Measurements from ENCODE around the gene PRDM7.
"Not testable (repeated sequence)": the region's sequence is repeated elsewhere in the genome, so short reads cannot be mapped to it uniquely, and the experiment has no call there.

Gene PRDM7

GRCh38 chr16:90016339-90016950 is 60.7 kb downstream of the PRDM7 start:
- Histone ChIP-seq H3K4me3 (ENCODE audit: insufficient read depth, low read depth, low read length, poor library complexity, severe bottlenecking) (no peak overlapping the region), H3K9me3 (ENCODE audit: control insufficient read depth, low read length) (no peaks in the 10 kb centered on the region), H3K4me1 (ENCODE audit: control insufficient read depth, insufficient read depth, low read length, poor library complexity, severe bottlenecking) (peaks cover 6% of the 10 kb centered on the region), H3K27ac (ENCODE audit: insufficient read depth, low read length, poor library complexity, severe bottlenecking) (no peak overlapping the region), H3K27me3 (replicated peaks; ENCODE audit: control insufficient read depth, insufficient read depth, low read length, poor library complexity, severe bottlenecking) (no peaks in the 10 kb centered on the region), H3K36me3 (ENCODE audit: control insufficient read depth, insufficient read depth, low read length) (no peaks in the 10 kb centered on the region)
- no peak for DNase-seq

GRCh38 chr16:90015586-90016338 is 61.4 kb downstream of the PRDM7 start:
- no peak overlapping the region for H3K27ac ChIP-seq (ENCODE audit: insufficient read depth, low read length, poor library complexity, severe bottlenecking)
- DNase-seq: no peak
- H3K4me1 ChIP-seq (ENCODE audit: control insufficient read depth, insufficient read depth, low read length, poor library complexity, severe bottlenecking): peaks cover 6% of the 10 kb centered on the region
- no peak overlapping the region for H3K4me3 ChIP-seq (ENCODE audit: insufficient read depth, low read depth, low read length, poor library complexity, severe bottlenecking)
- no peaks in the 10 kb centered on the region for H3K9me3 ChIP-seq (ENCODE audit: control insufficient read depth, low read length)
- H3K36me3 ChIP-seq (ENCODE audit: control insufficient read depth, insufficient read depth, low read length): no peaks in the 10 kb centered on the region
- H3K27me3 ChIP-seq (replicated peaks; ENCODE audit: control insufficient read depth, insufficient read depth, low read length, poor library complexity, severe bottlenecking): no peaks in the 10 kb centered on the region

- H3K4me1 ChIP-seq (ENCODE audit: control insufficient read depth, insufficient read depth, low read length, poor library complexity, severe bottlenecking): peaks cover 12% of the 10 kb centered on the region
- DNase-seq: no peak
- no peaks in the 10 kb centered on the region for H3K27me3 ChIP-seq (replicated peaks; ENCODE audit: control insufficient read depth, insufficient read depth, low read length, poor library complexity, severe bottlenecking)
- H3K36me3 ChIP-seq (ENCODE audit: control insufficient read depth, insufficient read depth, low read length): no peaks in the 10 kb centered on the region
- H3K27ac ChIP-seq (ENCODE audit: insufficient read depth, low read length, poor library complexity, severe bottlenecking): no peak overlapping the region
- H3K9me3 ChIP-seq (ENCODE audit: control insufficient read depth, low read length): no peaks in the 10 kb centered on the region
- H3K4me3 ChIP-seq (ENCODE audit: insufficient read depth, low read depth, low read length, poor library complexity, severe bottlenecking): no peak overlapping the region
Measured at GRCh38 chr16:90012991-90013745, 64.0 kb downstream of the PRDM7 start.

GRCh38 chr16:90011908-90012501 is 65.1 kb downstream of the PRDM7 start:
- H3K4me1 ChIP-seq (ENCODE audit: control insufficient read depth, insufficient read depth, low read length, poor library complexity, severe bottlenecking): peaks cover 12% of the 10 kb centered on the region
- H3K9me3 ChIP-seq (ENCODE audit: control insufficient read depth, low read length): no peaks in the 10 kb centered on the region
- H3K36me3 ChIP-seq (ENCODE audit: control insufficient read depth, insufficient read depth, low read length): no peaks in the 10 kb centered on the region
- DNase-seq: no peak
- no peaks in the 10 kb centered on the region for H3K27me3 ChIP-seq (replicated peaks; ENCODE audit: control insufficient read depth, insufficient read depth, low read length, poor library complexity, severe bottlenecking)
- no peak overlapping the region for H3K4me3 ChIP-seq (ENCODE audit: insufficient read depth, low read depth, low read length, poor library complexity, severe bottlenecking)
- H3K27ac ChIP-seq (ENCODE audit: insufficient read depth, low read length, poor library complexity, severe bottlenecking): no peak overlapping the region

- H3K4me1 ChIP-seq (ENCODE audit: control insufficient read depth, insufficient read depth, low read length, poor library complexity, severe bottlenecking): peaks cover 12% of the 10 kb centered on the region
- H3K9me3 ChIP-seq (ENCODE audit: control insufficient read depth, low read length): no peaks in the 10 kb centered on the region
- H3K27ac ChIP-seq (ENCODE audit: insufficient read depth, low read length, poor library complexity, severe bottlenecking): no peak overlapping the region
- H3K4me3 ChIP-seq (ENCODE audit: insufficient read depth, low read depth, low read length, poor library complexity, severe bottlenecking): no peak overlapping the region
- no peak for DNase-seq
- no peaks in the 10 kb centered on the region for H3K36me3 ChIP-seq (ENCODE audit: control insufficient read depth, insufficient read depth, low read length)
- H3K27me3 ChIP-seq (replicated peaks; ENCODE audit: control insufficient read depth, insufficient read depth, low read length, poor library complexity, severe bottlenecking): no peaks in the 10 kb centered on the region
Measured at GRCh38 chr16:90011508-90011819, 65.7 kb downstream of the PRDM7 start.

- Histone ChIP-seq H3K4me3 (ENCODE audit: insufficient read depth, low read depth, low read length, poor library complexity, severe bottlenecking) (no peak overlapping the region), H3K27me3 (replicated peaks; ENCODE audit: control insufficient read depth, insufficient read depth, low read length, poor library complexity, severe bottlenecking) (no peaks in the 10 kb centered on the region), H3K4me1 (ENCODE audit: control insufficient read depth, insufficient read depth, low read length, poor library complexity, severe bottlenecking) (peaks cover 12% of the 10 kb centered on the region), H3K27ac (ENCODE audit: insufficient read depth, low read length, poor library complexity, severe bottlenecking) (no peak overlapping the region), H3K9me3 (ENCODE audit: control insufficient read depth, low read length) (no peaks in the 10 kb centered on the region), H3K36me3 (ENCODE audit: control insufficient read depth, insufficient read depth, low read length) (no peaks in the 10 kb centered on the region)
- DNase-seq: no peak
Measured at GRCh38 chr16:90010676-90011507, 66.2 kb downstream of the PRDM7 start.

- H3K4me3 ChIP-seq (ENCODE audit: insufficient read depth, low read depth, low read length, poor library complexity, severe bottlenecking): peak overlapping the region; percentile 44
- DNase-seq: no peak
- H3K4me1 ChIP-seq (ENCODE audit: control insufficient read depth, insufficient read depth, low read length, poor library complexity, severe bottlenecking): peaks cover 12% of the 10 kb centered on the region
- H3K27me3 ChIP-seq (replicated peaks; ENCODE audit: control insufficient read depth, insufficient read depth, low read length, poor library complexity, severe bottlenecking): no peaks in the 10 kb centered on the region
- no peaks in the 10 kb centered on the region for H3K36me3 ChIP-seq (ENCODE audit: control insufficient read depth, insufficient read depth, low read length)
- no peak overlapping the region for H3K27ac ChIP-seq (ENCODE audit: insufficient read depth, low read length, poor library complexity, severe bottlenecking)
- no peaks in the 10 kb centered on the region for H3K9me3 ChIP-seq (ENCODE audit: control insufficient read depth, low read length)
Measured at GRCh38 chr16:90009172-90009899, 67.8 kb downstream of the PRDM7 start.

- Histone ChIP-seq H3K4me1 (ENCODE audit: control insufficient read depth, insufficient read depth, low read length, poor library complexity, severe bottlenecking) (peaks cover 12% of the 10 kb centered on the region), H3K27me3 (replicated peaks; ENCODE audit: control insufficient read depth, insufficient read depth, low read length, poor library complexity, severe bottlenecking) (no peaks in the 10 kb centered on the region), H3K36me3 (ENCODE audit: control insufficient read depth, insufficient read depth, low read length) (no peaks in the 10 kb centered on the region), H3K27ac (ENCODE audit: insufficient read depth, low read length, poor library complexity, severe bottlenecking) (no peak overlapping the region), H3K9me3 (ENCODE audit: control insufficient read depth, low read length) (no peaks in the 10 kb centered on the region), H3K4me3 (ENCODE audit: insufficient read depth, low read depth, low read length, poor library complexity, severe bottlenecking) (peak overlapping the region; percentile 44)
- peak in 2 of 3 donors; percentile 15 to 18 for DNase-seq
Measured at GRCh38 chr16:90008708-90009145, 68.4 kb downstream of the PRDM7 start.

- H3K27ac ChIP-seq (ENCODE audit: insufficient read depth, low read length, poor library complexity, severe bottlenecking); DNase-seq: not testable (repeated sequence)
- peaks cover 12% of the 10 kb centered on the region for H3K4me1 ChIP-seq (ENCODE audit: control insufficient read depth, insufficient read depth, low read length, poor library complexity, severe bottlenecking)
Measured at GRCh38 chr16:90007635-90008234, 69.4 kb downstream of the PRDM7 start.

More at GRCh38 chr16:90007635-90008234, 69.4 kb downstream of the PRDM7 start:
- H3K36me3 ChIP-seq (ENCODE audit: control insufficient read depth, insufficient read depth, low read length); H3K27me3 ChIP-seq (replicated peaks; ENCODE audit: control insufficient read depth, insufficient read depth, low read length, poor library complexity, severe bottlenecking); H3K4me3 ChIP-seq (ENCODE audit: insufficient read depth, low read depth, low read length, poor library complexity, severe bottlenecking); H3K9me3 ChIP-seq (ENCODE audit: control insufficient read depth, low read length): not testable (repeated sequence)
